GM12878 (cell line): Measurements from ENCODE around the gene DOCK1.

Source experiments
- HDAC2 ChIP-seq: fragments of 200-600 bp; sonication (generic); IDR thresholded peaks from 2 replicates; pipeline ENCODE4 v1.6.1; 2017
- JUND ChIP-seq: IDR thresholded peaks from 2 replicates; pipeline ENCODE4 v1.6.1; 2012; ENCODE audit warnings: low read depth, mild to moderate bottlenecking, low read length, improper control_type of control experiment, moderate library complexity
- MEF2A ChIP-seq: IDR thresholded peaks from 2 replicates; pipeline ENCODE4 v1.6.1; 2011; ENCODE audit warnings: low read depth, mild to moderate bottlenecking, low read length, moderate library complexity; ENCODE audit not compliant: insufficient read depth
- NRF1 ChIP-seq: conservative IDR thresholded peaks from 2 replicates; pipeline ENCODE4 v1.6.1; 2011; ENCODE audit warnings: mild to moderate bottlenecking, low read depth, low read length, improper control_type of control experiment
- SP1 ChIP-seq: IDR thresholded peaks from one replicate; pipeline ENCODE4 v1.6.1; 2011; ENCODE audit warnings: low read depth, low read length
- SUZ12 ChIP-seq: fragments of 200-600 bp; sonication (generic); IDR thresholded peaks from one replicate; pipeline ENCODE4 v1.6.1; 2018; ENCODE audit warnings: antibody characterized with exemption, mild to moderate bottlenecking; ENCODE audit not compliant: unreplicated experiment
- TF ChIP-seq, protein P1 (sequence below), 3 experiments: IDR thresholded peaks in 2 of 3; conservative IDR thresholded peaks in 1 of 3; 2 replicates each; pipeline ENCODE4 v1.5.1; 2011; ENCODE audit warnings: low read depth in 3 of 3, low read length in 3 of 3, mild to moderate bottlenecking in 3 of 3, control low read depth in 2 of 3, moderate library complexity in 2 of 3, inconsistent platforms in 1 of 3, mixed read lengths in 1 of 3; ENCODE audit not compliant: control insufficient read depth in 2 of 3, insufficient read depth in 1 of 3; ENCODE audit errors: extremely low read depth in 1 of 3

- TF ChIP-seq SUZ12 (no peak), MEF2A (no peak), JUND (no peak), HDAC2 (no peak), SP1 (no peak), NRF1 (no peak)
- TF ChIP-seq, protein P1, sequence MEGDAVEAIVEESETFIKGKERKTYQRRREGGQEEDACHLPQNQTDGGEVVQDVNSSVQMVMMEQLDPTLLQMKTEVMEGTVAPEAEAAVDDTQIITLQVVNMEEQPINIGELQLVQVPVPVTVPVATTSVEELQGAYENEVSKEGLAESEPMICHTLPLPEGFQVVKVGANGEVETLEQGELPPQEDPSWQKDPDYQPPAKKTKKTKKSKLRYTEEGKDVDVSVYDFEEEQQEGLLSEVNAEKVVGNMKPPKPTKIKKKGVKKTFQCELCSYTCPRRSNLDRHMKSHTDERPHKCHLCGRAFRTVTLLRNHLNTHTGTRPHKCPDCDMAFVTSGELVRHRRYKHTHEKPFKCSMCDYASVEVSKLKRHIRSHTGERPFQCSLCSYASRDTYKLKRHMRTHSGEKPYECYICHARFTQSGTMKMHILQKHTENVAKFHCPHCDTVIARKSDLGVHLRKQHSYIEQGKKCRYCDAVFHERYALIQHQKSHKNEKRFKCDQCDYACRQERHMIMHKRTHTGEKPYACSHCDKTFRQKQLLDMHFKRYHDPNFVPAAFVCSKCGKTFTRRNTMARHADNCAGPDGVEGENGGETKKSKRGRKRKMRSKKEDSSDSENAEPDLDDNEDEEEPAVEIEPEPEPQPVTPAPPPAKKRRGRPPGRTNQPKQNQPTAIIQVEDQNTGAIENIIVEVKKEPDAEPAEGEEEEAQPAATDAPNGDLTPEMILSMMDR (IDR thresholded peaks at IDR 0.05 in 2 of 3, conservative IDR thresholded peaks at IDR 0.05 in 1 of 3; ENCODE audit: control insufficient read depth in 2 of 3, extremely low read depth in 1 of 3, insufficient read depth in 1 of 3, low read depth in 3 of 3, low read length in 3 of 3), result no peak
Measured at GRCh38 chr10:127296696-127297095, 391.5 kb downstream of the DOCK1 start.
